CD8-positive, alpha-beta memory T cell (primary cell): ENCODE measurements around the gene NOVA1. TPM values are rescaled to one million over a fixed set of nuclear protein-coding genes. Genes with fewer than 3 reads are reported as not detected.
"Not testable (repeated sequence)": the region's sequence is repeated elsewhere in the genome, so short reads cannot be mapped to it uniquely, and the experiment has no call there.

Source experiments
- CTCF ChIA-PET: fragments of 350-600 bp; sonication (Branson Sonifier 250); formaldehyde crosslinking; loops from one replicate; lab custom pipeline; 2021; ENCODE audit warnings: antibody characterized with exemption; lab: Charles Lee
- POLR2A ChIA-PET: fragments of 350-600 bp; sonication (Branson Sonifier 250); formaldehyde crosslinking; loops from one replicate; lab custom pipeline; 2021; ENCODE audit warnings: antibody characterized with exemption; lab: Charles Lee
- DNase-seq, 5 donors: peaks; one replicate each; pipeline versions ENCODE4 v3.0.0 to v3.0.0-alpha.2; 2020 to 2022; ENCODE audit warnings: mixed read lengths in 1 of 5
- H3K27ac ChIP-seq: one replicate; pipeline ENCODE4 v1.7.0; 2013; ENCODE audit warnings: low read depth, mild to moderate bottlenecking, low read length, moderate library complexity
- H3K27me3 ChIP-seq: 2 replicates; pipeline ENCODE4 v1.7.0; 2013; ENCODE audit warnings: low read length, mild to moderate bottlenecking; ENCODE audit not compliant: insufficient read depth, poor library complexity, severe bottlenecking
- H3K36me3 ChIP-seq: 2 replicates; pipeline ENCODE4 v1.7.0; 2013; ENCODE audit warnings: mild to moderate bottlenecking, low read length, moderate library complexity; ENCODE audit not compliant: insufficient read depth
- H3K4me1 ChIP-seq: 2 replicates; pipeline ENCODE4 v1.7.0; 2013; ENCODE audit warnings: mild to moderate bottlenecking, low read length, moderate library complexity; ENCODE audit not compliant: insufficient read depth
- H3K4me3 ChIP-seq: 2 replicates; pipeline ENCODE4 v1.7.0; 2013; ENCODE audit warnings: mild to moderate bottlenecking, low read length
- H3K9me3 ChIP-seq: 2 replicates; pipeline ENCODE4 v1.7.0; 2013; ENCODE audit warnings: mild to moderate bottlenecking, low read length
- H3K27ac Mint-ChIP-seq, 8 donors: one replicate each; pipeline ENCODE4 v1.8.0; 2020 to 2021; ENCODE audit warnings: mixed read lengths in 8 of 8, mild to moderate bottlenecking in 6 of 8, inconsistent platforms in 3 of 8, moderate library complexity in 3 of 8
- H3K27me3 Mint-ChIP-seq, 2 donors: one replicate each; pipeline ENCODE4 v1.8.0; 2020 to 2021; ENCODE audit warnings: mixed read lengths in 2 of 2, mild to moderate bottlenecking in 1 of 2, moderate library complexity in 1 of 2
- H3K36me3 Mint-ChIP-seq, 3 donors: one replicate each; pipeline ENCODE4 v1.8.0; 2020 to 2021; ENCODE audit warnings: mixed read lengths in 3 of 3, inconsistent platforms in 1 of 3, mild to moderate bottlenecking in 1 of 3
- H3K4me1 Mint-ChIP-seq, 3 donors: one replicate each; pipeline ENCODE4 v1.8.0; 2020 to 2021; ENCODE audit warnings: mixed read lengths in 3 of 3, inconsistent platforms in 1 of 3, mild to moderate bottlenecking in 1 of 3
- H3K4me3 Mint-ChIP-seq, 7 donors: one replicate each; pipeline ENCODE4 v1.8.0; 2020 to 2021; ENCODE audit warnings: mixed read lengths in 7 of 7, mild to moderate bottlenecking in 6 of 7, moderate library complexity in 4 of 7, inconsistent platforms in 2 of 7
- H3K9me3 Mint-ChIP-seq, 5 donors: one replicate each; pipeline ENCODE4 v1.8.0; 2020 to 2022; ENCODE audit warnings: mixed read lengths in 5 of 5, mild to moderate bottlenecking in 3 of 5, moderate library complexity in 2 of 5, inconsistent platforms in 1 of 5
- polyA plus RNA-seq: library from polyadenylated mRNA; unstranded; fragments of 300-500 nt; fragmentation: Illumina TruSeq; gene quantifications from one replicate; pipeline ENCODE4 v1.2.3, GENCODE V29; 2021
- total RNA-seq, 2 experiments: library from RNA; stranded (reverse); gene quantifications; one replicate each; pipeline ENCODE4 v1.2.3, GENCODE V29; 2021

The NOVA1 gene, protein sequence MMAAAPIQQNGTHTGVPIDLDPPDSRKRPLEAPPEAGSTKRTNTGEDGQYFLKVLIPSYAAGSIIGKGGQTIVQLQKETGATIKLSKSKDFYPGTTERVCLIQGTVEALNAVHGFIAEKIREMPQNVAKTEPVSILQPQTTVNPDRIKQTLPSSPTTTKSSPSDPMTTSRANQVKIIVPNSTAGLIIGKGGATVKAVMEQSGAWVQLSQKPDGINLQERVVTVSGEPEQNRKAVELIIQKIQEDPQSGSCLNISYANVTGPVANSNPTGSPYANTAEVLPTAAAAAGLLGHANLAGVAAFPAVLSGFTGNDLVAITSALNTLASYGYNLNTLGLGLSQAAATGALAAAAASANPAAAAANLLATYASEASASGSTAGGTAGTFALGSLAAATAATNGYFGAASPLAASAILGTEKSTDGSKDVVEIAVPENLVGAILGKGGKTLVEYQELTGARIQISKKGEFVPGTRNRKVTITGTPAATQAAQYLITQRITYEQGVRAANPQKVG
- total RNA-seq: under 1 TPM in 1 of 2 experiments, not detected in 1; 0.28 TPM
- polyA plus RNA-seq: not detected

DNA sequence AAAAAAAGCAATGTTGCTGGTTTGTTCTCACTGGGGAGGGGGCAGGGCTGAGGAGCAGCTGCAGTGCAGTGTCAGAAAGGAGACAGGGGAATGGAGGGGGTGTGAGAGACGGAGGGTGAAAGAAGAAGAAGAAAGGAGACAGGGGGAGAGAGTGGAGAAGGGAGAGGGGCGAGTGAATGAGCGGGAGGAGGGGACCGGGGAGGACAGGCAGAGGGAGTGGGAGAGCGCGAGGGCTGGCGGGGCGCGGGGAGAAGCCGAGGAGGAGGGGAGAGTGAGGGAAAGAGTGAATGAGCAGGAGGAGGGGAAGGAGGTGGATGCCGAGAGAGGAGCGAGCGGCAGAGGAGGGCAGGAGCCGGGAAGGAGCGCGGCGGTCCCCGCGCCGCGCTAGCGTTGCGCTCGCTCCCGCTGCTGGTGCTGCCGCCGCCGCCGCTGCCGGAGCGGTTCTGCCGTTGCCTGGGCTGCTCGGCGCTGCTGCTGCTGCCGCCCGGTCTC lies at the start of gene NOVA1:
Gene NOVA1 (minus strand): TSS at position 445 of the 492 bp plus-strand sequence. CDS start 597 bp downstream, outside the sequence.
- H3K36me3 ChIP-seq: no peaks in the 10 kb centered on the region
- no peaks in the 10 kb centered on the region for H3K27me3 ChIP-seq
- no peak for DNase-seq
- no peaks in the 10 kb centered on the region for H3K9me3 ChIP-seq
- H3K9me3 Mint-ChIP-seq: peaks cover 6 to 30% (median 23%) of the 10 kb centered on the region in 5 donors
- H3K4me1 ChIP-seq: no peaks in the 10 kb centered on the region
- ChIA-PET POLR2A (no interaction called here), CTCF (no interaction called here)
- H3K4me3 Mint-ChIP-seq: peak within 1 kb of the TSS in 4 of 7 donors; percentile 34 to 56 (median 49)
- no peaks in the 10 kb centered on the region for H3K4me1 Mint-ChIP-seq
- peaks cover 10 to 11% of the 10 kb centered on the region in 2 donors for H3K27me3 Mint-ChIP-seq
- H3K36me3 Mint-ChIP-seq: peaks cover 0 to 4% (median 0%) of the 10 kb centered on the region in 3 donors
- no peak within 1 kb of the TSS for H3K27ac ChIP-seq
- H3K27ac Mint-ChIP-seq: no peak within 1 kb of the TSS
- no peak within 1 kb of the TSS for H3K4me3 ChIP-seq

DNA sequence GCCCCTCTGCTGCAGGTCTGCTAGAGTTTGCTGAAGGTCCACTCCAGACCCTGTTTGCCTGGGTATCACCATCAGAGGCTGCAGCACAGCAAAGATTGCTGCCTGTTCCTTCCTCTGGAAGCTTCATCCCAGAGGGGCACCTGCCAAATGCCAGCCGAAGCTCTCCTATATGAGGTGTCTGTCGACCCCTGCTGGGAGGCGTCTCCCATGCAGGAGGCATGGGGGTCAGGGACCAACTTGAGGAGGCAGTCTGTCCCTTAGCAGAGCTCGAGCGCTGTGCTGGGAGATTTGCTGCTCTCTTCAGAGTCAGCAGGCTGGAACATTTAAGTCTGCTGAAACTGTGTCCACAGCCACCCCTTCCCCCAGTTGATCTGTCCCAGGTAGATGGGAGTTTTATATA lies 47.2 kb upstream of the NOVA1 start:
- H3K27ac Mint-ChIP-seq, H3K4me3 ChIP-seq, H3K9me3 ChIP-seq, H3K27me3 ChIP-seq, POLR2A ChIA-PET, H3K4me3 Mint-ChIP-seq, H3K27ac ChIP-seq, DNase-seq, H3K4me1 Mint-ChIP-seq, H3K4me1 ChIP-seq, H3K27me3 Mint-ChIP-seq, H3K36me3 ChIP-seq, CTCF ChIA-PET, H3K36me3 Mint-ChIP-seq: not testable (repeated sequence)
- H3K9me3 Mint-ChIP-seq: peaks cover 25 to 39% (median 29%) of the 10 kb centered on the region in 5 donors

DNA sequence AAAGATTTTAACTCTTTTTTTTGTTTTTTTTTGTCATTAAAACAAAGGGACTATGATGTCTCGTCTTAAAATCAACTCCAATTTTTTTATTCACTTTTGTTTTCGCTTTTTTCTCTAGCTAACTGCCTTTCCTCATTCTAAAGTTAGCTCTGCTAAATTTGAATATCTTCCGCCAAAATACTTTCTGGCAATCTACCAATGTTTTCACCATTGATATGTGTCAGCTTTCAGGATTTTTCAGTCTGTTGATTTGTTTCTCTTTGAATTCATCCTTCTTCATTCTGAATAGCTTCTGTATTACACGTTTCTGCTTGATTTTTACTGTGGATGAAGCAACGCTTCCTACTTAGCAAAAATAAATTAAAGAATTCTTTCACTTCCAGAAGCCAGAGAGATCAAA lies 38.7 kb upstream of the NOVA1 start:
- Mint-ChIP-seq H3K4me3 (no peak overlapping the region), H3K9me3 (peaks cover 10 to 23% (median 16%) of the 10 kb centered on the region in 5 donors), H3K4me1 (no peaks in the 10 kb centered on the region), H3K27me3 (no peaks in the 10 kb centered on the region), H3K36me3 (no peaks in the 10 kb centered on the region), H3K27ac (peak overlapping the region in 1 of 8 donors; percentile 84)
- H3K4me3 ChIP-seq: no peak overlapping the region
- H3K4me1 ChIP-seq: no peaks in the 10 kb centered on the region
- H3K27me3 ChIP-seq: no peaks in the 10 kb centered on the region
- ChIA-PET POLR2A (no interaction called here), CTCF (no interaction called here)
- H3K9me3 ChIP-seq: no peaks in the 10 kb centered on the region
- no peaks in the 10 kb centered on the region for H3K36me3 ChIP-seq
- H3K27ac ChIP-seq: no peak overlapping the region
- no peak for DNase-seq

DNA sequence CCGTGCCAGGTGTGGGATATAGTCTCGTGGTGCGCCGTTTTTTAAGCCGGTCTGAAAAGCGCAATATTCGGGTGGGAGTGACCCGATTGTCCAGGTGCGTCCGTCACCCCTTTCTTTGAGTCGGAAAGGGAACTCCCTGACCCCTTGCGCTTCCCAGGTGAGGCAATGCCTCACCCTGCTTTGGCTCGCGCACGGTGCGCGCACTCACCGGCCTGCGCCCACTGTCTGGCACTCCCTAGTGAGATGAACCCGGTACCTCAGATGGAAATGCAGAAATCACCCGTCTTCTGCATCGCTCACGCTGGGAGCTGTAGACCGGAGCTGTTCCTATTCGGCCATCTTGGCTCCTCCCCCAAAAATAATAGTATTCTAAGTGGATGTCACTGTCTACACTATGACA lies 37.1 kb upstream of the NOVA1 start:
- DNase-seq, H3K4me1 ChIP-seq, H3K4me1 Mint-ChIP-seq, H3K36me3 Mint-ChIP-seq, CTCF ChIA-PET, H3K27ac ChIP-seq, POLR2A ChIA-PET, H3K9me3 ChIP-seq, H3K27ac Mint-ChIP-seq, H3K36me3 ChIP-seq, H3K27me3 Mint-ChIP-seq, H3K4me3 Mint-ChIP-seq, H3K27me3 ChIP-seq, H3K4me3 ChIP-seq: not testable (repeated sequence)
- H3K9me3 Mint-ChIP-seq: peaks cover 6 to 13% (median 10%) of the 10 kb centered on the region in 5 donors

DNA sequence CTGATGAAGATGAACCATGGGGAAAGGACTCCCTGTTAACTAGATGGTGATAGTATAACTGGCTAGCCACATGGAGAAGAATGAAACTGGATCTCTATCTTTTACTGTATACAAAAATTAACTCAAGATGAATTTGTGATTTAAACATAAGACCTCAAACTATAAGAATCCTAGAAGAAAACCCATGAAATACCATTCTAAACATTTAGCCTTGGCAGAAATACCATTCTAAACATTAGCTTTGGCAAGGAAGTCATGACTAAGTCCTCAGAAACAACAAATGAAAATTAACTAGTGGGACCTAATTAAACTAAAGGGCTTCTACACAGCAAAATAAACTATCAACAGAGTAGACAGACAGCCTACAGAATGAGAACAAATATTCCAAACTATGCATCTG lies 28.4 kb upstream of the NOVA1 start:
- Mint-ChIP-seq H3K9me3 (peaks cover 5 to 32% (median 10%) of the 10 kb centered on the region in 5 donors), H3K27ac (no peak overlapping the region), H3K4me3 (no peak overlapping the region), H3K27me3 (no peaks in the 10 kb centered on the region), H3K36me3 (no peaks in the 10 kb centered on the region), H3K4me1 (no peaks in the 10 kb centered on the region)
- POLR2A ChIA-PET: no interaction called here
- no peak overlapping the region for H3K27ac ChIP-seq
- DNase-seq: no peak
- H3K27me3 ChIP-seq: no peaks in the 10 kb centered on the region
- H3K4me1 ChIP-seq: no peaks in the 10 kb centered on the region
- CTCF ChIA-PET: no interaction called here
- no peaks in the 10 kb centered on the region for H3K36me3 ChIP-seq
- H3K4me3 ChIP-seq: no peak overlapping the region
- no peaks in the 10 kb centered on the region for H3K9me3 ChIP-seq

DNA sequence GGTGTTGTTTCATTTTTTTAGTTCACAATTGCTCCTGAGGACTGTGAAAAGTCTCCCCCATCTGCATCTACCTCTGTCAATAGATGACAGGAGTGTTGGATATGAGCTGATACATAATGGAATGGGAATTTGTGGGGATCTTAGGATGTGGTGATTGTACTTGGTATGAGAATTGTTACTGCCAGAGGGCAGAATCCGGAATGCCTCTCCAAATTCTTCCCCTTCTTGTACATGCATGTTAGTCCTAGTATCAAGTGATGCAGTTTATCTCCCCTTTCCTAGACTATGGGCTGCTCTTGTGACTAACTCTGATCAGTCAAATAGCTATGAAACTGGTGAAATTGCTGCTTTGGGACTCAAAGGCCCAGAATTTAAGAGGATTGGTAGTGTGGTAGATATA lies 24.8 kb upstream of the NOVA1 start:
- H3K4me1 ChIP-seq: no peaks in the 10 kb centered on the region
- H3K9me3 ChIP-seq: no peaks in the 10 kb centered on the region
- no peak overlapping the region for H3K27ac Mint-ChIP-seq
- no peak overlapping the region for H3K4me3 ChIP-seq
- H3K36me3 ChIP-seq: no peaks in the 10 kb centered on the region
- no peaks in the 10 kb centered on the region for H3K27me3 Mint-ChIP-seq
- no peak overlapping the region for H3K27ac ChIP-seq
- CTCF ChIA-PET: no interaction called here
- H3K36me3 Mint-ChIP-seq: no peaks in the 10 kb centered on the region
- no peak overlapping the region for H3K4me3 Mint-ChIP-seq
- no peaks in the 10 kb centered on the region for H3K27me3 ChIP-seq
- POLR2A ChIA-PET: no interaction called here
- DNase-seq: no peak
- peaks cover 5 to 37% (median 11%) of the 10 kb centered on the region in 5 donors for H3K9me3 Mint-ChIP-seq
- H3K4me1 Mint-ChIP-seq: no peaks in the 10 kb centered on the region

DNA sequence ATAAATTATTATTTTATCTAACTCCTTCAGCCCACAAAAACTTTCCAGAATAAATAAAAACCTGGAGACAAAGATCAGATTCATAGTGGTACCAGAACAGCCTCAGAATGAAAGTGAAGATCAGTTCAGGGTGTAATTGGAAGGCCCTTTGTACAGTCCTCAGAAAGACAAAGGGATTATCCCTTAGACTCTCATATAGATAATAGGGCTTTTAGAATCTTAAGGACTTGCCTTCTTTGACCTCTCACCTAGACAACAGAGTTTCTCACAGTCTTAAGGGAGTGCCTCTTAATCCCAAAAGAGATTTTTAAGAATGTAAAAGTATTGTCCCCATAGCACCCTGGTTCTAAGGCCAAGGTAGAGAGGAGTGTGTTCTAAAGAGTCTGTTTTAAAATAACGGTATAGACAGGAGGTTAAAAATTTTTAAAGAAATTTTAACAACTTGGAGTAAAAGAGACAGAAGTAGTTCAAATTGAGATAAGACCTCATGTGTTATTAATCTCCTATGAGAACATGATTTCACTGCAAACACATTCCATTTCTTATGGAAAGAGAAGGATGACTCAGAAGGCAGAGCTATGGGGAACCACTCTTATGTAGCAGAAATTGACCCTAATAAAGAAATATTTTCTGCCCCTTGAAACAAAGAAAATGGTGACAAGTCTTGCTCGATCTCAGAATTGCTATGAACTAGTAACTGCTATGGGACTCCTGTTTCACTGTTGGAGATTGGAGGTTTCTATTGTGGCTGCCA lies 24.2 kb upstream of the NOVA1 start:
- no peak overlapping the region for H3K27ac ChIP-seq
- Mint-ChIP-seq H3K27ac (no peak overlapping the region), H3K27me3 (no peaks in the 10 kb centered on the region), H3K4me1 (no peaks in the 10 kb centered on the region), H3K36me3 (no peaks in the 10 kb centered on the region), H3K4me3 (no peak overlapping the region), H3K9me3 (peaks cover 5 to 37% (median 11%) of the 10 kb centered on the region in 5 donors)
- H3K36me3 ChIP-seq: no peaks in the 10 kb centered on the region
- H3K27me3 ChIP-seq: no peaks in the 10 kb centered on the region
- no peaks in the 10 kb centered on the region for H3K9me3 ChIP-seq
- POLR2A ChIA-PET: no interaction called here
- DNase-seq: no peak
- no peak overlapping the region for H3K4me3 ChIP-seq
- CTCF ChIA-PET: no interaction called here
- no peaks in the 10 kb centered on the region for H3K4me1 ChIP-seq

DNA sequence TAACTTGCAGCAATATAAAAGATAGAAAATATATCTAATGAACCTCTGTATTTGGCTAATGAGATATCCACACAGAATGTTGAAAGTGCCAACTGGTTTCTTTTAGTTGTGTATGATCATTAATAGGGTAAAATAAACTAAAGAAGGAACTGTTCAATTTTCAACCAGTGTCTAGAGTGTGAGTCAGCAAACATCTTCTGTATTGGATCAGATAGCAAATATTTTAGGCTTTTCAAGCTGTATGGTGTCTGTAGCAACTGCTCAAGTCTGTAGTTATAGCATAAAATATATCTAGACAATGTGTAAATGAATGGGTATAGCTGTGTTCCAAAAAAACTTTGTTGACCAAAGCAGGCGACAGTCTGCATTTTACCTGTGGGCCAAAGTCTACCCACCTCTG lies 23.5 kb upstream of the NOVA1 start:
- Histone ChIP-seq H3K27me3 (no peaks in the 10 kb centered on the region), H3K4me3 (no peak overlapping the region), H3K4me1 (no peaks in the 10 kb centered on the region), H3K36me3 (no peaks in the 10 kb centered on the region), H3K9me3 (no peaks in the 10 kb centered on the region), H3K27ac (no peak overlapping the region)
- Mint-ChIP-seq H3K4me3 (no peak overlapping the region), H3K36me3 (no peaks in the 10 kb centered on the region), H3K27me3 (no peaks in the 10 kb centered on the region), H3K27ac (no peak overlapping the region), H3K4me1 (no peaks in the 10 kb centered on the region), H3K9me3 (peaks cover 5 to 37% (median 10%) of the 10 kb centered on the region in 5 donors)
- no peak for DNase-seq
- ChIA-PET CTCF (no interaction called here), POLR2A (no interaction called here)
